Esophagus (tissue), 2 donors: ENCODE data around the gene OR14A16. TPM values are rescaled to one million over a fixed set of nuclear protein-coding genes. Genes with fewer than 3 reads are reported as not detected.

Experiments used
- H3K27ac ChIP-seq, 2 donors: one replicate each; pipeline ENCODE4 v1.5.1; 2013; ENCODE audit warnings: low read depth in 2 of 2, mild to moderate bottlenecking in 2 of 2, inconsistent platforms in 1 of 2, low read length in 1 of 2, moderate library complexity in 1 of 2
- H3K27me3 ChIP-seq, 2 donors: one replicate each; pipeline ENCODE4 v1.6.1; 2013; ENCODE audit warnings: low read length in 2 of 2, control low read depth in 1 of 2, mild to moderate bottlenecking in 1 of 2; ENCODE audit not compliant: insufficient read depth in 2 of 2, control insufficient read depth in 1 of 2
- H3K36me3 ChIP-seq, 2 donors: one replicate each; pipeline ENCODE4 v1.6.1; 2013; ENCODE audit warnings: low read length in 1 of 2; ENCODE audit not compliant: control insufficient read depth in 2 of 2, insufficient read depth in 2 of 2
- H3K4me1 ChIP-seq, 2 donors: one replicate each; pipeline ENCODE4 v1.6.1; 2013; ENCODE audit warnings: low read length in 1 of 2; ENCODE audit not compliant: control insufficient read depth in 2 of 2, insufficient read depth in 2 of 2
- H3K4me3 ChIP-seq, 2 donors: one replicate each; pipeline ENCODE4 v1.5.1; 2013; ENCODE audit warnings: low read length in 2 of 2, mild to moderate bottlenecking in 2 of 2, low read depth in 1 of 2, moderate library complexity in 1 of 2
- H3K9me3 ChIP-seq, 2 donors: one replicate each; pipeline ENCODE4 v1.6.1; 2013; ENCODE audit warnings: mild to moderate bottlenecking in 2 of 2, low read depth in 1 of 2, low read length in 1 of 2, moderate library complexity in 1 of 2; ENCODE audit not compliant: control insufficient read depth in 2 of 2, insufficient read depth in 1 of 2
- WGBS, 2 donors: extraction: QIAGEN DNeasy Blood & Tissue Kit; methylation state at CpG; one replicate each; pipeline ENCODE4 v1.1.7; 2013; 5-methylcytosine and 5-hydroxymethylcytosine counted together
- polyA plus RNA-seq, 2 donors: library from polyadenylated mRNA; stranded (reverse); fragments of 200-250 nt; gene quantifications; one replicate each; pipeline ENCODE4 v1.2.3, GENCODE V29; 2013
- donor health status: healthy with polysubstance abuse.
- donor health status: Bipolar disorder and iron deficiency.

OR14A16 gene
- polyA plus RNA-seq, 2 donors: not detected

DNA sequence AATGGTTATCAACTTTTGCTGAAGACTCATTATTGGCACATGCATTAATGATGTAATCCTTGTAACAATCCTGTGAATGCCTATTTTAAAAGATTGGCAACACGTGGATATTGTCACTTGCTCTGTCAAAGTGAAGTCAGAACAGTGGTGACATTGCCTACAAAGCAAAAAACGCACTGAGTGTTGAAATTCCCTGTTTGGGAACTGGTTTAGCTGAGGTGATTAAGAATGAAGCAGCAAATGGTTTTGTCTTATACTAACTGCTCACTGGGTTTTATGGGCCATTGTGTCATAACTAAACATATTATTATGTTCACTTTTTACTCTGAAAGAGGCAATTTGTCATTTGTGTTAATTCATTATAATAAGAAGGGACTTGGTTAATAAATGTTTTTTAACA is 11.3 kb downstream of the OR14A16 start:
- Histone ChIP-seq H3K4me3 (no peak overlapping the region), H3K27ac (no peak overlapping the region), H3K27me3 (no peaks in the 10 kb centered on the region), H3K9me3 (no peaks in the 10 kb centered on the region), H3K4me1 (no peaks in the 10 kb centered on the region), H3K36me3 (no peaks in the 10 kb centered on the region)
- WGBS, 2 donors: 51 to 54% methylated on average over 2 of the region's 2 CpGs

DNA sequence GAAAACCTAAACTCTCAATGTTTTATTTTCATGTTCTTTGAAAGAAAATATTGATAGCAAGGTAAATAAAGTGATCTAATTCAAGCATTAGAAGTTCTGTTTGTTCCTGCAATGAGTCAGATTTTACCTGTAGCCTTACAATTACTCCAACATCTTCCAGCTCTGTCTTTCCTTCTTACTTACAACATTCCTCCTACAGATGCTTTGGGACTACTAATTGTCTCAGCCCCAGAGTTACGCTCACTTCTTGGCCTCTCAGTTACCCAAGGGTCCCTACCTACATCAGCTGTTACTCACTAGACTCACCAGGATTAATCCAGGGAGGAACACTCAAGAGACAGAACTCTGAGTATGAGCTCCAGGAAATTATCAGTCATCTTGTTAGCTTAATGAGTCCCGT is 26.4 kb downstream of the OR14A16 start:
- H3K4me1 ChIP-seq: no peaks in the 10 kb centered on the region
- no peak overlapping the region for H3K27ac ChIP-seq
- no peaks in the 10 kb centered on the region for H3K27me3 ChIP-seq
- H3K9me3 ChIP-seq: no peaks in the 10 kb centered on the region
- H3K4me3 ChIP-seq: no peak overlapping the region
- 0 to 35% methylated on average over 2 of the region's 2 CpGs for WGBS, 2 donors
- H3K36me3 ChIP-seq: no peaks in the 10 kb centered on the region

DNA sequence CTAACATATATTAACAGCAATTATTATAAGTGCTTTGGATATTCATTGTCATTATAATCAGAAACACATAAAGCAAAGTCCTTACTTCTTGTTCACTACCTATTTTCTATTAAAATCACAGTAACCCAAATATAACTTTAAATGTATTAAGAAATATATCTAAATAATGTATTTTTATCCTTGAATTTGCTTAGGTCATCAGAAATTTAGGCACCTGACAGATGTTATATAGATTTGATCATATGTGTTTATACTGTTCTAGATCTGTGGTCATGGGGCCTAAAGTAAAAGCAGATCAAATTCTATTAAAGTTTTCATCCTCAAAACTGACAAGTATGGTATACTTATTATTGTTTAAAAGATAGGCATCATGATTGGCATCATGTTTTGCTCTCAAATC is 54.3 kb downstream of the OR14A16 start:
- no peaks in the 10 kb centered on the region for H3K36me3 ChIP-seq
- peaks cover 0 to 3% of the 10 kb centered on the region in 2 donors for H3K9me3 ChIP-seq
- H3K27ac ChIP-seq: no peak overlapping the region
- no peaks in the 10 kb centered on the region for H3K4me1 ChIP-seq
- no peaks in the 10 kb centered on the region for H3K27me3 ChIP-seq
- H3K4me3 ChIP-seq: no peak overlapping the region

Other genes with a start within 250 kb of the OR14A16 start
- gene OR2G2, start 235.8 kb downstream of the OR14A16 start, polyA plus RNA-seq: not detected
- gene OR2G3, start 218.5 kb downstream of the OR14A16 start, polyA plus RNA-seq: not detected
- not detected for gene OR13G1, start 144.4 kb downstream of the OR14A16 start, polyA plus RNA-seq
- not detected for gene OR6F1, start 107.5 kb downstream of the OR14A16 start, polyA plus RNA-seq
- gene OR14K1, start 85.5 kb downstream of the OR14A16 start, polyA plus RNA-seq: not detected
- gene OR14A2, start 76.0 kb downstream of the OR14A16 start, polyA plus RNA-seq: not detected
- not detected for gene OR1C1, start 63.6 kb downstream of the OR14A16 start, polyA plus RNA-seq
- gene OR11L1, start 17.8 kb upstream of the OR14A16 start, polyA plus RNA-seq: not detected
- under 1 TPM in 1 of 2 donors, not detected in 1; 0.15 TPM for gene TRIM58, start 33.1 kb upstream of the OR14A16 start, polyA plus RNA-seq
- under 1 TPM in 1 of 2 donors, not detected in 1; 0.12 TPM for gene OR2W3, start 71.5 kb upstream of the OR14A16 start, polyA plus RNA-seq
- gene OR2T8, start 96.1 kb upstream of the OR14A16 start, polyA plus RNA-seq: not detected
- gene OR2AJ1, start 100.8 kb upstream of the OR14A16 start, polyA plus RNA-seq: not detected
- gene OR2L8, start 124.7 kb upstream of the OR14A16 start, polyA plus RNA-seq: not detected
- gene OR2AK2, start 141.1 kb upstream of the OR14A16 start, polyA plus RNA-seq: not detected
- not detected for gene OR2L5, start 189.5 kb upstream of the OR14A16 start, polyA plus RNA-seq
- not detected for gene OR2L2, start 206.0 kb upstream of the OR14A16 start, polyA plus RNA-seq
- not detected for gene OR2L3, start 222.7 kb upstream of the OR14A16 start, polyA plus RNA-seq